ENCODE measurements around the gene RASAL3. TPM values are rescaled to one million over a fixed set of nuclear protein-coding genes. Genes with fewer than 3 reads are reported as not detected.
"Not testable (repeated sequence)": the region's sequence is repeated elsewhere in the genome, so short reads cannot be mapped to it uniquely, and the experiment has no call there.

The RASAL3 gene
- total RNA-seq = 100 to 1,000 TPM; 104 to 109 TPM

- POLR2A ChIA-PET = interaction anchor here (0.6 to 2.4 kb wide), 6 partner anchors 13 to 91 kb away, joined by 4 to 15 read pairs (median 8); partner anchors contain the start of genes AKAP8 and AKAP8L
- CTCF ChIA-PET = interaction anchor here (1.1 to 2.5 kb wide), 2 partner anchors 35 to 46 kb away, joined by 3 to 18 read pairs; partner anchors contain the start of gene AKAP8L
Measured at GRCh38 chr19:15464394-15465385, at the start of gene RASAL3. Gene RASAL3 (minus strand): TSS chr19:15464544. CDS start chr19:15464358, 186 bp downstream.

- POLR2A ChIA-PET = no interaction called here
Measured at GRCh38 chr19:15511671-15512424, 47.5 kb upstream of the RASAL3 start.

GRCh38 chr19:15508035-15508710 lies 43.8 kb upstream of the RASAL3 start, which contains the start of gene CYP4F22:
Gene CYP4F22 (plus strand): TSS chr19:15508525. CDS start chr19:15525337, 16,812 bp downstream.
- POLR2A ChIA-PET = no interaction called here
- CTCF ChIA-PET = no interaction called here

More at GRCh38 chr19:15511671-15512424, 47.5 kb upstream of the RASAL3 start:
- CTCF ChIA-PET = no interaction called here

- CTCF ChIA-PET = interaction anchor here (1.0 kb wide), 1 partner anchor 15 kb away, joined by 3 read pairs; no protein-coding TSS in a partner anchor
- POLR2A ChIA-PET = no interaction called here
Measured at GRCh38 chr19:15507068-15508034, 43.0 kb upstream of the RASAL3 start.

GRCh38 chr19:15506074-15506571 lies 41.8 kb upstream of the RASAL3 start:
- POLR2A ChIA-PET = no interaction called here
- CTCF ChIA-PET = interaction anchor here (1.0 kb wide), 1 partner anchor 16 kb away, joined by 3 read pairs; no protein-coding TSS in a partner anchor

GRCh38 chr19:15502264-15502663 lies 37.9 kb upstream of the RASAL3 start:
- POLR2A ChIA-PET = no interaction called here
- CTCF ChIA-PET = interaction anchor here (1.6 kb wide), 1 partner anchor 12 kb away, joined by 4 read pairs; no protein-coding TSS in a partner anchor

GRCh38 chr19:15501596-15501995 lies 37.3 kb upstream of the RASAL3 start:
- CTCF ChIA-PET = interaction anchor here (1.6 kb wide), 1 partner anchor 13 kb away, joined by 4 read pairs; no protein-coding TSS in a partner anchor

GRCh38 chr19:15498910-15499309 lies 34.6 kb upstream of the RASAL3 start:
- POLR2A ChIA-PET = no interaction called here
- CTCF ChIA-PET = no interaction called here

More at GRCh38 chr19:15501596-15501995, 37.3 kb upstream of the RASAL3 start:
- POLR2A ChIA-PET = no interaction called here

GRCh38 chr19:15498156-15498858 lies 34.0 kb upstream of the RASAL3 start:
- ChIA-PET POLR2A (no interaction called here), CTCF (no interaction called here)

GRCh38 chr19:15495151-15495550 lies 30.8 kb upstream of the RASAL3 start:
- ChIA-PET POLR2A (no interaction called here), CTCF (no interaction called here)

GRCh38 chr19:15488489-15489226 lies 24.3 kb upstream of the RASAL3 start:
- CTCF ChIA-PET = no interaction called here
- POLR2A ChIA-PET = no interaction called here

GRCh38 chr19:15487038-15487437 lies 22.7 kb upstream of the RASAL3 start:
- POLR2A ChIA-PET = no interaction called here
- CTCF ChIA-PET = interaction anchor here (0.7 kb wide), 1 partner anchor 69 kb away, joined by 3 read pairs; no protein-coding TSS in a partner anchor

- CTCF ChIA-PET = interaction anchor here (0.6 kb wide), 1 partner anchor 502 kb away, joined by 3 read pairs; no protein-coding TSS in a partner anchor
- POLR2A ChIA-PET = interaction anchor here (0.7 kb wide), 1 partner anchor 667 kb away, joined by 5 read pairs; no protein-coding TSS in a partner anchor
Measured at GRCh38 chr19:15485768-15486167, 21.4 kb upstream of the RASAL3 start.

GRCh38 chr19:15480996-15481395 lies 16.7 kb upstream of the RASAL3 start:
- CTCF ChIA-PET = interaction anchor here (0.6 to 1.1 kb wide), 2 partner anchors 22 to 75 kb away, joined by 3 to 4 read pairs; no protein-coding TSS in a partner anchor
- POLR2A ChIA-PET = not testable (repeated sequence)

GRCh38 chr19:15479391-15480345 lies 15.3 kb upstream of the RASAL3 start, which contains the start of gene PGLYRP2:
Gene PGLYRP2 (minus strand): TSS chr19:15479501. CDS start chr19:15479371, 130 bp downstream.
- ChIA-PET CTCF (interaction anchor here (1.1 kb wide), 1 partner anchor 76 kb away, joined by 4 read pairs; no protein-coding TSS in a partner anchor), POLR2A (no interaction called here)

Data from activated CD8-positive, alpha-beta memory T cell treated with anti-CD3 and anti-CD28 coated beads for 36 hours (primary cell).